Skeletal muscle tissue (tissue), 4 donors: ENCODE data around the gene SH2D2A. TPM values are rescaled to one million over a fixed set of nuclear protein-coding genes. Genes with fewer than 3 reads are reported as not detected.

Experiments
- H3K27ac ChIP-seq: one replicate; pipeline ENCODE4 v1.7.0; 2013; ENCODE audit warnings: mild to moderate bottlenecking, low read depth, low read length, inconsistent platforms
- H3K27me3 ChIP-seq, 3 donors: one replicate each; pipeline ENCODE4 v1.7.0; 2013; ENCODE audit warnings: low read length in 3 of 3; ENCODE audit not compliant: control insufficient read depth in 3 of 3, insufficient read depth in 3 of 3
- H3K36me3 ChIP-seq, 3 donors: one replicate each; pipeline ENCODE4 v1.7.0; 2013; ENCODE audit warnings: low read length in 3 of 3; ENCODE audit not compliant: control insufficient read depth in 3 of 3, insufficient read depth in 3 of 3
- H3K4me1 ChIP-seq, 3 donors: one replicate each; pipeline ENCODE4 v1.7.0; 2013; ENCODE audit warnings: low read length in 3 of 3, mild to moderate bottlenecking in 3 of 3; ENCODE audit not compliant: control insufficient read depth in 3 of 3, insufficient read depth in 3 of 3
- H3K4me3 ChIP-seq, 3 donors: one replicate each; pipeline ENCODE4 v1.7.0; 2013; ENCODE audit warnings: low read length in 3 of 3
- H3K9ac ChIP-seq, 3 donors: one replicate each; pipeline ENCODE4 v1.7.0; 2013; ENCODE audit warnings: low read length in 3 of 3, mild to moderate bottlenecking in 3 of 3, moderate library complexity in 2 of 3, low read depth in 1 of 3
- H3K9me3 ChIP-seq, 3 donors: one replicate each; pipeline ENCODE4 v1.7.0; 2013; ENCODE audit warnings: low read length in 3 of 3; ENCODE audit not compliant: control insufficient read depth in 3 of 3
- total RNA-seq: library from RNA; depleted of rRNA; stranded (reverse); fragments of >200 nt; gene quantifications from one replicate; pipeline ENCODE4 v1.2.3, GENCODE V29; 2014
- donor health status: Osteomylitis.

Gene SH2D2A
- total RNA-seq, 1 donor from 2014 or later: not detected

GRCh38 chr1:156859523-156860112 lies 43.0 kb upstream of the SH2D2A start:
- no peaks in the 10 kb centered on the region for H3K36me3 ChIP-seq
- H3K9me3 ChIP-seq: no peaks in the 10 kb centered on the region
- H3K9ac ChIP-seq: peak overlapping the region in 1 of 3 donors; percentile 72
- peak overlapping the region; percentile 43 to 58 (median 54) for H3K4me3 ChIP-seq
- peaks cover 63 to 78% (median 64%) of the 10 kb centered on the region in 3 donors for H3K27me3 ChIP-seq
- H3K27ac ChIP-seq: no peak overlapping the region
- H3K4me1 ChIP-seq: peaks cover 17 to 20% (median 20%) of the 10 kb centered on the region in 3 donors

- H3K4me1 ChIP-seq: peaks cover 17 to 22% (median 20%) of the 10 kb centered on the region in 3 donors
- H3K9ac ChIP-seq: peak within 1 kb of the TSS in 2 of 3 donors; percentile 32 to 72
- H3K27me3 ChIP-seq: peaks cover 61 to 73% (median 62%) of the 10 kb centered on the region in 3 donors
- peak within 1 kb of the TSS; percentile 43 to 58 (median 54) for H3K4me3 ChIP-seq
- no peak within 1 kb of the TSS for H3K27ac ChIP-seq
- H3K9me3 ChIP-seq: no peaks in the 10 kb centered on the region
- H3K36me3 ChIP-seq: no peaks in the 10 kb centered on the region
Measured at GRCh38 chr1:156858959-156859522, 42.4 kb upstream of the SH2D2A start, which contains the start of gene INSRR. INSRR (minus strand) TSS chr1:156859117; CDS start chr1:156858621, 496 bp downstream.

- no peaks in the 10 kb centered on the region for H3K36me3 ChIP-seq
- peaks cover 57 to 68% (median 63%) of the 10 kb centered on the region in 3 donors for H3K27me3 ChIP-seq
- peaks cover 17 to 26% (median 22%) of the 10 kb centered on the region in 3 donors for H3K4me1 ChIP-seq
- H3K27ac ChIP-seq: no peak overlapping the region
- H3K9ac ChIP-seq: peak overlapping the region in 1 of 3 donors; percentile 32
- no peaks in the 10 kb centered on the region for H3K9me3 ChIP-seq
- peak overlapping the region in 1 of 3 donors; percentile 35 for H3K4me3 ChIP-seq
Measured at GRCh38 chr1:156858555-156858956, 41.9 kb upstream of the SH2D2A start.

GRCh38 chr1:156857532-156857931 lies 40.9 kb upstream of the SH2D2A start:
- Histone ChIP-seq H3K27me3 (peaks cover 50 to 60% (median 53%) of the 10 kb centered on the region in 3 donors), H3K4me1 (peaks cover 21 to 34% (median 25%) of the 10 kb centered on the region in 3 donors), H3K9me3 (no peaks in the 10 kb centered on the region), H3K36me3 (no peaks in the 10 kb centered on the region), H3K27ac (no peak overlapping the region), H3K9ac (no peak overlapping the region), H3K4me3 (no peak overlapping the region)

GRCh38 chr1:156856282-156856785 lies 39.7 kb upstream of the SH2D2A start:
- no peak overlapping the region for H3K9ac ChIP-seq
- peaks cover 32 to 46% (median 34%) of the 10 kb centered on the region in 3 donors for H3K4me1 ChIP-seq
- no peak overlapping the region for H3K27ac ChIP-seq
- no peaks in the 10 kb centered on the region for H3K36me3 ChIP-seq
- H3K27me3 ChIP-seq: peaks cover 38 to 57% (median 41%) of the 10 kb centered on the region in 3 donors
- no peaks in the 10 kb centered on the region for H3K9me3 ChIP-seq
- no peak overlapping the region for H3K4me3 ChIP-seq

- Histone ChIP-seq H3K27me3 (peaks cover 22 to 48% (median 29%) of the 10 kb centered on the region in 3 donors), H3K9ac (no peak overlapping the region), H3K9me3 (no peaks in the 10 kb centered on the region), H3K27ac (no peak overlapping the region), H3K4me3 (no peak overlapping the region), H3K4me1 (peaks cover 23 to 41% (median 26%) of the 10 kb centered on the region in 3 donors), H3K36me3 (no peaks in the 10 kb centered on the region)
Measured at GRCh38 chr1:156854634-156855033, 38.0 kb upstream of the SH2D2A start.

GRCh38 chr1:156853761-156854160 lies 37.1 kb upstream of the SH2D2A start:
- Histone ChIP-seq H3K27me3 (peaks cover 18 to 44% (median 28%) of the 10 kb centered on the region in 3 donors), H3K9me3 (no peaks in the 10 kb centered on the region), H3K36me3 (no peaks in the 10 kb centered on the region), H3K4me1 (peaks cover 17 to 36% (median 19%) of the 10 kb centered on the region in 3 donors), H3K27ac (no peak overlapping the region), H3K4me3 (no peak overlapping the region), H3K9ac (no peak overlapping the region)

- H3K4me3 ChIP-seq: peak overlapping the region in 2 of 3 donors; percentile 29 to 43
- H3K36me3 ChIP-seq: no peaks in the 10 kb centered on the region
- H3K9ac ChIP-seq: peak overlapping the region in 1 of 3 donors; percentile 66
- no peaks in the 10 kb centered on the region for H3K9me3 ChIP-seq
- peak overlapping the region; percentile 73 for H3K27ac ChIP-seq
- H3K4me1 ChIP-seq: peaks cover 15 to 30% (median 16%) of the 10 kb centered on the region in 3 donors
- H3K27me3 ChIP-seq: peaks cover 9 to 37% (median 21%) of the 10 kb centered on the region in 3 donors
Measured at GRCh38 chr1:156852418-156852874, 35.8 kb upstream of the SH2D2A start.

- peaks cover 8 to 35% (median 21%) of the 10 kb centered on the region in 3 donors for H3K27me3 ChIP-seq
- no peaks in the 10 kb centered on the region for H3K36me3 ChIP-seq
- peak overlapping the region in 2 of 3 donors; percentile 29 to 43 for H3K4me3 ChIP-seq
- peak overlapping the region; percentile 73 for H3K27ac ChIP-seq
- H3K4me1 ChIP-seq: peaks cover 15 to 30% (median 16%) of the 10 kb centered on the region in 3 donors
- peak overlapping the region in 1 of 3 donors; percentile 66 for H3K9ac ChIP-seq
- no peaks in the 10 kb centered on the region for H3K9me3 ChIP-seq
Measured at GRCh38 chr1:156851779-156852417, 35.2 kb upstream of the SH2D2A start.
